ENCODE results near the gene CDH12. TPM values are rescaled to one million over a fixed set of nuclear protein-coding genes. Genes with fewer than 3 reads are reported as not detected.
"Not testable (repeated sequence)": the region's sequence is repeated elsewhere in the genome, so short reads cannot be mapped to it uniquely, and the experiment has no call there.

CDH12 gene
- total RNA-seq, 1 donor from 2014 or later, result not detected

GRCh38 chr5:22058620-22059019, 794.5 kb downstream of the CDH12 start:
- ATAC-seq (no peak), DNase-seq (ENCODE audit: low spot score) (no peak)

- DNase-seq (ENCODE audit: low spot score) (no peak), ATAC-seq (no peak)
Measured at GRCh38 chr5:22057012-22057411, 796.1 kb downstream of the CDH12 start.

GRCh38 chr5:22056601-22057000, 796.5 kb downstream of the CDH12 start:
- DNase-seq (ENCODE audit: low spot score), result no peak
- ATAC-seq, result no peak

GRCh38 chr5:22053195-22053594, 799.9 kb downstream of the CDH12 start:
- DNase-seq (ENCODE audit: low spot score) (no peak), ATAC-seq (no peak)

GRCh38 chr5:22051881-22052280, 801.3 kb downstream of the CDH12 start:
- ATAC-seq (no peak), DNase-seq (ENCODE audit: low spot score) (no peak)

- DNase-seq (ENCODE audit: low spot score), result no peak
Measured at GRCh38 chr5:22050931-22051330, 802.2 kb downstream of the CDH12 start.

GRCh38 chr5:22044229-22044628, 808.9 kb downstream of the CDH12 start:
- ATAC-seq (no peak), DNase-seq (ENCODE audit: low spot score) (no peak)

More at GRCh38 chr5:22050931-22051330, 802.2 kb downstream of the CDH12 start:
- no peak for ATAC-seq

GRCh38 chr5:22036061-22036460, 817.1 kb downstream of the CDH12 start:
- ATAC-seq (no peak), DNase-seq (ENCODE audit: low spot score) (no peak)

GRCh38 chr5:22033066-22033465, 820.1 kb downstream of the CDH12 start:
- no peak for ATAC-seq

GRCh38 chr5:22023784-22024183, 829.4 kb downstream of the CDH12 start:
- ATAC-seq (no peak), DNase-seq (ENCODE audit: low spot score) (no peak)

More at GRCh38 chr5:22033066-22033465, 820.1 kb downstream of the CDH12 start:
- no peak for DNase-seq (ENCODE audit: low spot score)

GRCh38 chr5:22012893-22013292, 840.3 kb downstream of the CDH12 start:
- DNase-seq (ENCODE audit: low spot score); ATAC-seq: not testable (repeated sequence)

- DNase-seq (ENCODE audit: low spot score); ATAC-seq: not testable (repeated sequence)
Measured at GRCh38 chr5:22010808-22011207, 842.3 kb downstream of the CDH12 start.

- DNase-seq (ENCODE audit: low spot score); ATAC-seq: not testable (repeated sequence)
Measured at GRCh38 chr5:22001097-22001496, 852.0 kb downstream of the CDH12 start.

GRCh38 chr5:21985799-21986198, 867.3 kb downstream of the CDH12 start:
- ATAC-seq; DNase-seq (ENCODE audit: low spot score): not testable (repeated sequence)

GRCh38 chr5:21951571-21951970, 901.6 kb downstream of the CDH12 start:
- not testable (repeated sequence) for ATAC-seq; DNase-seq (ENCODE audit: low spot score)

GRCh38 chr5:21931116-21931515, 922.0 kb downstream of the CDH12 start:
- ATAC-seq (no peak), DNase-seq (ENCODE audit: low spot score) (no peak)

- ATAC-seq, result peak; percentile 78
Measured at GRCh38 chr5:21919414-21920022, 933.6 kb downstream of the CDH12 start.

GRCh38 chr5:21918451-21918850, 934.7 kb downstream of the CDH12 start:
- ATAC-seq (no peak), DNase-seq (ENCODE audit: low spot score) (no peak)

More at GRCh38 chr5:21919414-21920022, 933.6 kb downstream of the CDH12 start:
- DNase-seq (ENCODE audit: low spot score), result no peak

GRCh38 chr5:21910731-21911130, 942.4 kb downstream of the CDH12 start:
- no peak for ATAC-seq

GRCh38 chr5:21895766-21896350, 957.3 kb downstream of the CDH12 start:
- no peak for ATAC-seq

More at GRCh38 chr5:21910731-21911130, 942.4 kb downstream of the CDH12 start:
- no peak for DNase-seq (ENCODE audit: low spot score)

GRCh38 chr5:21893161-21893560, 960.0 kb downstream of the CDH12 start:
- ATAC-seq (no peak), DNase-seq (ENCODE audit: low spot score) (no peak)

More at GRCh38 chr5:21895766-21896350, 957.3 kb downstream of the CDH12 start:
- DNase-seq (ENCODE audit: low spot score), result no peak

- DNase-seq (ENCODE audit: low spot score), result no peak
- no peak for ATAC-seq
Measured at GRCh38 chr5:21889581-21889980, 963.6 kb downstream of the CDH12 start.
